MCF 10A (cell line): ENCODE results near the gene KRT86. TPM values are rescaled to one million over a fixed set of nuclear protein-coding genes. Genes with fewer than 3 reads are reported as not detected.
"Not testable (repeated sequence)": the region's sequence is repeated elsewhere in the genome, so short reads cannot be mapped to it uniquely, and the experiment has no call there.

Experiments
- BruUV-seq: library from RNA; stranded (reverse); fragments of 400-500 nt; replicated peaks from 2 replicates; lab custom pipeline; 2021; lab: Mats Ljungman, UMichigan
- CTCF ChIA-PET: fragments of 300-600 bp; sonication (Branson Sonifier 250); formaldehyde crosslinking; extraction: SDS; loops from one replicate; lab custom pipeline; 2021; ENCODE audit warnings: antibody characterized with exemption, inconsistent platforms; lab: Yijun Ruan, JAX
- POLR2A ChIA-PET: fragments of 300-600, 350-650 bp; sonication (Branson Sonifier 250); formaldehyde crosslinking; extraction: SDS; loops from one replicate; lab custom pipeline; 2020; ENCODE audit warnings: antibody characterized with exemption, inconsistent platforms; lab: Yijun Ruan, JAX
- DNase-seq: peaks from one replicate; pipeline ENCODE4 v3.0.0-alpha.2; 2018; ENCODE audit not compliant: unreplicated experiment
- H3K27ac Mint-ChIP-seq: one replicate; pipeline ENCODE4 v1.8.0; 2022; ENCODE audit warnings: mild to moderate bottlenecking, low read depth, mixed read lengths; ENCODE audit not compliant: unreplicated experiment
- H3K27me3 Mint-ChIP-seq: one replicate; pipeline ENCODE4 v1.8.0; 2022; ENCODE audit warnings: mixed read lengths; ENCODE audit not compliant: insufficient read depth, unreplicated experiment
- H3K36me3 Mint-ChIP-seq: one replicate; pipeline ENCODE4 v1.8.0; 2022; ENCODE audit warnings: mild to moderate bottlenecking, moderate library complexity, mixed read lengths; ENCODE audit not compliant: insufficient read depth, unreplicated experiment
- H3K4me1 Mint-ChIP-seq: one replicate; pipeline ENCODE4 v1.8.0; 2022; ENCODE audit warnings: mixed read lengths; ENCODE audit not compliant: insufficient read depth, unreplicated experiment
- H3K4me3 Mint-ChIP-seq: one replicate; pipeline ENCODE4 v1.8.0; 2022; ENCODE audit warnings: mild to moderate bottlenecking, moderate library complexity, mixed read lengths; ENCODE audit not compliant: unreplicated experiment
- H3K9me3 Mint-ChIP-seq: one replicate; pipeline ENCODE4 v1.8.0; 2022; ENCODE audit warnings: mixed read lengths; ENCODE audit not compliant: unreplicated experiment
- CTCF ChIP-seq: fragments of 200-600 bp; IDR thresholded peaks from one replicate; pipeline ENCODE4 v1.8.0; 2022; ENCODE audit warnings: antibody characterized with exemption, mild to moderate bottlenecking; ENCODE audit not compliant: unreplicated experiment
- intact Hi-C: fragments of 100-400 bp; cut with micrococcal nuclease; formaldehyde crosslinking; loops from 2 replicates; pipeline ENCODE4 v1.14.1; 2022
- total RNA-seq: library from RNA; stranded (reverse); gene quantifications from 2 replicates; pipeline ENCODE4 v1.2.3, GENCODE V29; 2022

KRT86 gene
- total RNA-seq, 1 experiment from 2014 or later: 37.8 TPM

GRCh38 chr12:52238207-52238840, 36.1 kb upstream of the KRT86 start:
- peak; percentile 45 for DNase-seq
- no TSS peak for BruUV-seq
- Mint-ChIP-seq H3K36me3 (peaks cover 89% of the 10 kb centered on the region), H3K9me3 (no peaks in the 10 kb centered on the region), H3K27me3 (no peaks in the 10 kb centered on the region), H3K27ac (peak overlapping the region; percentile 67), H3K4me1 (peaks cover 64% of the 10 kb centered on the region), H3K4me3 (no peak overlapping the region)
- CTCF ChIA-PET: interaction anchor here (0.6 to 8.0 kb wide), 6 partner anchors 9 to 134 kb away, joined by 3 to 70 read pairs (median 3); no protein-coding TSS in a partner anchor
- POLR2A ChIA-PET: interaction anchor here (0.5 to 1.8 kb wide), 9 partner anchors 8 to 711 kb away, joined by 3 to 8 read pairs (median 4); partner anchors contain the start of gene KRT18
- intact Hi-C loops: no loop called here
- TF ChIP-seq CTCF: no peak

GRCh38 chr12:52238916-52239646, 35.4 kb upstream of the KRT86 start:
- peak overlapping the region; percentile 67 for H3K27ac Mint-ChIP-seq
- intact Hi-C loops: no loop called here
- CTCF ChIA-PET: interaction anchor here (0.6 to 8.0 kb wide), 4 partner anchors 40 to 133 kb away, joined by 3 to 70 read pairs (median 4); no protein-coding TSS in a partner anchor
- BruUV-seq: no TSS peak
- H3K27me3 Mint-ChIP-seq: no peaks in the 10 kb centered on the region
- no peak overlapping the region for H3K4me3 Mint-ChIP-seq
- no peak for TF ChIP-seq CTCF
- POLR2A ChIA-PET: interaction anchor here (0.5 to 1.4 kb wide), 6 partner anchors 8 to 710 kb away, joined by 3 to 5 read pairs (median 3); partner anchors contain the start of gene KRT18
- H3K4me1 Mint-ChIP-seq: peaks cover 71% of the 10 kb centered on the region
- no peaks in the 10 kb centered on the region for H3K9me3 Mint-ChIP-seq
- no peak for DNase-seq
- H3K36me3 Mint-ChIP-seq: peaks cover 97% of the 10 kb centered on the region

GRCh38 chr12:52239767-52240166, 34.7 kb upstream of the KRT86 start:
- Mint-ChIP-seq H3K4me3 (no peak overlapping the region), H3K9me3 (no peaks in the 10 kb centered on the region), H3K27me3 (no peaks in the 10 kb centered on the region), H3K4me1 (peaks cover 73% of the 10 kb centered on the region), H3K27ac (peak overlapping the region; percentile 31), H3K36me3 (peaks cover 98% of the 10 kb centered on the region)
- BruUV-seq: no TSS peak
- intact Hi-C loops: no loop called here
- no peak for TF ChIP-seq CTCF
- DNase-seq: no peak
- ChIA-PET CTCF (interaction anchor here (0.6 to 1.0 kb wide), 2 partner anchors 40 to 268 kb away, joined by 3 read pairs; no protein-coding TSS in a partner anchor), POLR2A (interaction anchor here (1.0 to 1.3 kb wide), 2 partner anchors 9 to 41 kb away, joined by 3 read pairs; no protein-coding TSS in a partner anchor)

GRCh38 chr12:52240247-52240646, 34.2 kb upstream of the KRT86 start:
- H3K27ac Mint-ChIP-seq, DNase-seq, H3K27me3 Mint-ChIP-seq, H3K4me3 Mint-ChIP-seq, intact Hi-C loops, H3K9me3 Mint-ChIP-seq, BruUV-seq: not testable (repeated sequence)
- POLR2A ChIA-PET: interaction anchor here (1.3 kb wide), 1 partner anchor 9 kb away, joined by 3 read pairs; no protein-coding TSS in a partner anchor
- CTCF ChIA-PET: interaction anchor here (0.6 to 1.0 kb wide), 2 partner anchors 39 to 268 kb away, joined by 3 read pairs; no protein-coding TSS in a partner anchor
- Mint-ChIP-seq H3K36me3 (peaks cover 98% of the 10 kb centered on the region), H3K4me1 (peaks cover 72% of the 10 kb centered on the region)
